Uterus (tissue), 2 donors: ENCODE data around the gene THAP10.

Experiments
- POLR2A ChIP-seq, 2 donors: fragments of 450-650 bp; IDR thresholded peaks; one replicate each; pipeline ENCODE4 v1.6.1; 2016; ENCODE audit warnings: antibody characterized with exemption in 2 of 2, mild to moderate bottlenecking in 1 of 2, moderate library complexity in 1 of 2
- TF ChIP-seq, protein P1 (sequence below), 4 experiments: fragments of 200-600 bp in 2 of 4; fragments of 450-650 bp in 2 of 4; sonication (generic) in 2 of 4; IDR thresholded peaks; one replicate each; pipeline ENCODE4 v1.5.1; 2016 to 2019; ENCODE audit warnings: antibody characterized with exemption in 4 of 4, mild to moderate bottlenecking in 2 of 4, moderate library complexity in 1 of 4

DNA sequence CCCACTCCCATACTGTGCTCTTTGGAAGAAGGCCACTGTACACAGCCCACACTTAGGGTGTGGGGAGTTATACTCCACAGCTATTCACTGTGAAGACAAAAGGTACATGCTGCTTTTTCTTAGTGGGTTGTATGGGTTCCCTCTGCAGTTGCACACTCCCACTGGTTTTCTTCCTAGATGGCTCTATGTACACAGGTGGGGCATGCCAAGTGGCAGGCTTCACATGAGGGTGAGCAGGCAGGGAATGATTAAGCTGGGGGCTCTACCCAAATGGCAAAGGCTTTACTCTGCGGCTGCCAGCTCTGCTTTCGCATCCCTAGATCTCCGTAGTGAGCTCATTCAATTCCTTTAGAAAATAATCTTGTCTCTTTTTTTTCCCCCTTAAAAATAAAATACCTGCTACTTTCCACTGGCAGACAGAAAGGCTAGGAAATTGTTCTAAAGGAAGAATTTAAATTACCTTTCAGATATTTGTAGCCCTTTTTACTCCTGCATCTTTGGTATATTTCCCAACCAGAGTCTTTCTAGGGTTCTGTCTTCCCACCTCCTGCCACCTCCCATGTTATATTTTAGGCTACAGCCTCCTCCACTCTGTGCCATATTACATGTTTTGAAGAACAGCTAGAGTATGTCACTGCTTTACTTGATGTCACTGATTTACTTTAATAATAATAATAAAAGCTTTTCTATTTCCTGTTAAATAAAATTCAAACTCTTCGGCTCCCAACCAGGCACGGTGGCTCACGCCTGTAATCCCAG lies 46.5 kb downstream of the THAP10 start:
- TF ChIP-seq POLR2A (IDR thresholded peaks at IDR 0.05): no peak
- TF ChIP-seq, protein P1, sequence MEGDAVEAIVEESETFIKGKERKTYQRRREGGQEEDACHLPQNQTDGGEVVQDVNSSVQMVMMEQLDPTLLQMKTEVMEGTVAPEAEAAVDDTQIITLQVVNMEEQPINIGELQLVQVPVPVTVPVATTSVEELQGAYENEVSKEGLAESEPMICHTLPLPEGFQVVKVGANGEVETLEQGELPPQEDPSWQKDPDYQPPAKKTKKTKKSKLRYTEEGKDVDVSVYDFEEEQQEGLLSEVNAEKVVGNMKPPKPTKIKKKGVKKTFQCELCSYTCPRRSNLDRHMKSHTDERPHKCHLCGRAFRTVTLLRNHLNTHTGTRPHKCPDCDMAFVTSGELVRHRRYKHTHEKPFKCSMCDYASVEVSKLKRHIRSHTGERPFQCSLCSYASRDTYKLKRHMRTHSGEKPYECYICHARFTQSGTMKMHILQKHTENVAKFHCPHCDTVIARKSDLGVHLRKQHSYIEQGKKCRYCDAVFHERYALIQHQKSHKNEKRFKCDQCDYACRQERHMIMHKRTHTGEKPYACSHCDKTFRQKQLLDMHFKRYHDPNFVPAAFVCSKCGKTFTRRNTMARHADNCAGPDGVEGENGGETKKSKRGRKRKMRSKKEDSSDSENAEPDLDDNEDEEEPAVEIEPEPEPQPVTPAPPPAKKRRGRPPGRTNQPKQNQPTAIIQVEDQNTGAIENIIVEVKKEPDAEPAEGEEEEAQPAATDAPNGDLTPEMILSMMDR (IDR thresholded peaks at IDR 0.05): no peak
